DOHH2 (cell line): Measurements from ENCODE around the gene PCSK5.

Source experiments
- EZH2phosphoT487 ChIP-seq: fragments of 200-600 bp; sonication (generic); IDR thresholded peaks from 2 replicates; pipeline ENCODE4 v1.6.1; 2017; ENCODE audit warnings: borderline replicate concordance, mild to moderate bottlenecking, antibody characterized with exemption, low read length, moderate library complexity, mixed read lengths
- TF ChIP-seq, protein P1 (sequence below): fragments of 200-600 bp; sonication (generic); IDR thresholded peaks from one replicate; pipeline ENCODE4 v1.5.1; 2014; ENCODE audit warnings: antibody characterized with exemption, mild to moderate bottlenecking, low read depth, low read length; ENCODE audit not compliant: poor library complexity, severe bottlenecking

- TF ChIP-seq, protein P1, sequence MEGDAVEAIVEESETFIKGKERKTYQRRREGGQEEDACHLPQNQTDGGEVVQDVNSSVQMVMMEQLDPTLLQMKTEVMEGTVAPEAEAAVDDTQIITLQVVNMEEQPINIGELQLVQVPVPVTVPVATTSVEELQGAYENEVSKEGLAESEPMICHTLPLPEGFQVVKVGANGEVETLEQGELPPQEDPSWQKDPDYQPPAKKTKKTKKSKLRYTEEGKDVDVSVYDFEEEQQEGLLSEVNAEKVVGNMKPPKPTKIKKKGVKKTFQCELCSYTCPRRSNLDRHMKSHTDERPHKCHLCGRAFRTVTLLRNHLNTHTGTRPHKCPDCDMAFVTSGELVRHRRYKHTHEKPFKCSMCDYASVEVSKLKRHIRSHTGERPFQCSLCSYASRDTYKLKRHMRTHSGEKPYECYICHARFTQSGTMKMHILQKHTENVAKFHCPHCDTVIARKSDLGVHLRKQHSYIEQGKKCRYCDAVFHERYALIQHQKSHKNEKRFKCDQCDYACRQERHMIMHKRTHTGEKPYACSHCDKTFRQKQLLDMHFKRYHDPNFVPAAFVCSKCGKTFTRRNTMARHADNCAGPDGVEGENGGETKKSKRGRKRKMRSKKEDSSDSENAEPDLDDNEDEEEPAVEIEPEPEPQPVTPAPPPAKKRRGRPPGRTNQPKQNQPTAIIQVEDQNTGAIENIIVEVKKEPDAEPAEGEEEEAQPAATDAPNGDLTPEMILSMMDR = no peak
- TF ChIP-seq EZH2phosphoT487 = no peak
These were observed 106.7 kb downstream of the PCSK5 start for GRCh38 chr9:75997206-75997605.
